GM13977 (cell line): ENCODE measurements around the gene ZXDC.

ENCODE experiments used
- DNase-seq: peaks from one replicate; pipeline ENCODE4 v3.0.0; 2012; ENCODE audit warnings: low spot score
- in situ Hi-C: fragments of 300-500 bp; cut with MboI; formaldehyde crosslinking; loops from one replicate; pipeline ENCODE4 v1.12.0; 2022; ENCODE audit warnings: low sequenced_read_pairs, low pct_unique_long_range_greater_than_20kb, mixed read lengths, inconsistent platforms; ENCODE audit not compliant: unreplicated experiment
- TF ChIP-seq, protein P1 (sequence below): IDR thresholded peaks from 2 replicates; pipeline ENCODE4 v1.5.1; 2012; ENCODE audit warnings: mild to moderate bottlenecking, control low read depth; ENCODE audit not compliant: insufficient read depth; ENCODE audit errors: extremely low read depth, missing control alignments

ZXDC gene

DNA sequence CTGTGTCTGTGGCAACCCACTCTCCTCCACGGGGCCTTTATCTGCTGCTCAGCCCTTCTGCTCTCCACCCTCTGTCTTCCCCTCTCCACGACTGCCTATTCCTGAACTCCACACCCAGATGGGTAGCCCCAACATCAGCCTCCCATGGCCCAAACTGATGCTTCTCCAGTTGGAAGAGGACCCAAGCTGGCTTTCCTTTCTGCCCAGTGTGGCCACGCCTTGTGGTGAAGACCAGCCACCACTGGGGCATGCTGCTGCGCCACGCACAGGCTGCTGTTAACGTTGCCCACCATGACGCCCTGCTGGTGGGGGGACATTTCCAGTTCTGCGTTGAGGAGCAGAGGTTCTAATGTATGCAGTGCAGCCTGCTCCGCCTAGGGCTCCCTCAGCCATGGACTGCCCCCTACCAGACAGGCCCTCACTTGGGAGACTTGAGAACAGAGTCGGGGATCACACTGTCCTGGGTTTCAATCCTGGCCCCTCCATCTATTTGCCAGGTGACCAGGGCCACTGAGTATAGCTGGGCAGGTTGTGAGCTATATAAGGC is 54.0 kb downstream of the ZXDC start:
- DNase-seq = no peak
- in situ Hi-C loops = no loop called here
- TF ChIP-seq, protein P1, sequence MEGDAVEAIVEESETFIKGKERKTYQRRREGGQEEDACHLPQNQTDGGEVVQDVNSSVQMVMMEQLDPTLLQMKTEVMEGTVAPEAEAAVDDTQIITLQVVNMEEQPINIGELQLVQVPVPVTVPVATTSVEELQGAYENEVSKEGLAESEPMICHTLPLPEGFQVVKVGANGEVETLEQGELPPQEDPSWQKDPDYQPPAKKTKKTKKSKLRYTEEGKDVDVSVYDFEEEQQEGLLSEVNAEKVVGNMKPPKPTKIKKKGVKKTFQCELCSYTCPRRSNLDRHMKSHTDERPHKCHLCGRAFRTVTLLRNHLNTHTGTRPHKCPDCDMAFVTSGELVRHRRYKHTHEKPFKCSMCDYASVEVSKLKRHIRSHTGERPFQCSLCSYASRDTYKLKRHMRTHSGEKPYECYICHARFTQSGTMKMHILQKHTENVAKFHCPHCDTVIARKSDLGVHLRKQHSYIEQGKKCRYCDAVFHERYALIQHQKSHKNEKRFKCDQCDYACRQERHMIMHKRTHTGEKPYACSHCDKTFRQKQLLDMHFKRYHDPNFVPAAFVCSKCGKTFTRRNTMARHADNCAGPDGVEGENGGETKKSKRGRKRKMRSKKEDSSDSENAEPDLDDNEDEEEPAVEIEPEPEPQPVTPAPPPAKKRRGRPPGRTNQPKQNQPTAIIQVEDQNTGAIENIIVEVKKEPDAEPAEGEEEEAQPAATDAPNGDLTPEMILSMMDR = no peak

DNA sequence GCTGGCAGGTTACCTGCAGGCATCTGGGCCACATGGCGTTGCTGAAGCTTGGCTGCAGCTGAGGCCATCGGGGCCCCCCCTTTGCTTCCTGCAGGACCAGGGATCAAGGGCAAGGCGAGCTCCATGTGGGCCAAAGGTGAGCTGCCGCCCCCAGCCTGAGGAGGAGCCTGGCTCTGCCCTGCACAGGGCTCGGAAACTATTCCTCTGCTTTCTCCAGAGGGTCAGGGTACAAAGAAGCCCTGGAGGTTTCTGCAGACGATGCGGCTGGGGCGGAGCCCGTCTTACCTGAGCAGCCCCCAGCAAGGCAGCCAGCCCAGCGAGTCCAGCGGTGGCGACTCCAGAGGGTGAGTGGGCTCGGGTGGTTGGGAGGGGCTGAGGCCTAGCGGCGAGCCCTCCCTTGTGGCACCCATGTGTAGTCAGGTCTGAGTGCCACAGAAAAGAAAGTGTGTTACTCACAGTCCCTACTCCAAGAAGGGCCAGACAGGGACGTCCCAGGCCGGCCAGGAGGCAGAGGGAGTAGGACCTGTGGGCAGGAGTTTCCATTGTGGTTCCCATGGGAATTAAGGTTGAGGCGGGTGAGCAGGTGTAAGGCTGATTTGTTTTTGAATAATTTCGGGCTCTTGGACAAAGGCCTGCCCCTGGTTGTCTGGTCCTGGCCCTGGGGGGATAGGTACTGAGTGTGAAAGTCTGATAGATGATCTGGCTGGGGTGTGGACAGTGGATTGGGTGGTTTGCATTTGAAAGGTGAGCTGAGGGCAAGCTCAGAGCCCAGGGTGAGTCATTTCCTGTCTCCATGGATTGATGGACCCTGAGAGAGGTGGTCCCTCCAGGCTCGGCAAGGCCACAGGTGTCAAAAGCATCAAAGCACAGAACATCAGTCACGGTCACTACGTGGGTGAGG is 55.6 kb downstream of the ZXDC start:
- no peak for DNase-seq
- TF ChIP-seq, protein P1 = no peak
- in situ Hi-C loops = no loop called here

DNA sequence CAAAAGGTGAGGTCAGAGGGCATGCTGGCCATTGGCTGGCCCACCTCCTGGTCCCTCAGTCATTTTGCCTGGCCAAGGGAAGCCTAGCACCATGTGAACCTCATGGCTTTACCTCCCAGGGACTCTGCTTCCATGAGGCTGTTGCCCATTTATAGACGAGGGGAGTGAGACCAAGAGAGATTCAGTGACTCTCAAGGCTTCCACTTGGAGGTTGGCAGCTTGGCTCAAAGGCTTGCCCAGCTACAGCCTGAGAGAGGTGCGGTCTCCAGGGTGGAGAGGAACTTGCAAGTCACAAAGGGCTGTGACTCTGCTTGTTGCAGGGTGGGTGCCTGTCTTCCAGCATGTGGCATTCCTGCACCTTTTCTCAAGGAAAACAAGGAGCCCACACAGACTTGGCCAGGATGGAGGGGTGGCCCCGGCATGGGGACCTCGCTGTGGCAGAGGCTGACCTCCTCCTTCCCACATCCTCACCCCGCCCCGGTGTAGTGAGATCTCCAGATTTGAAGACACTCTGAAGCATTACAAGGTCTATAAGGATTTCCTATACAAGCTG is 56.5 kb downstream of the ZXDC start:
- in situ Hi-C loops = no loop called here
- no peak for DNase-seq
- TF ChIP-seq, protein P1 = no peak

DNA sequence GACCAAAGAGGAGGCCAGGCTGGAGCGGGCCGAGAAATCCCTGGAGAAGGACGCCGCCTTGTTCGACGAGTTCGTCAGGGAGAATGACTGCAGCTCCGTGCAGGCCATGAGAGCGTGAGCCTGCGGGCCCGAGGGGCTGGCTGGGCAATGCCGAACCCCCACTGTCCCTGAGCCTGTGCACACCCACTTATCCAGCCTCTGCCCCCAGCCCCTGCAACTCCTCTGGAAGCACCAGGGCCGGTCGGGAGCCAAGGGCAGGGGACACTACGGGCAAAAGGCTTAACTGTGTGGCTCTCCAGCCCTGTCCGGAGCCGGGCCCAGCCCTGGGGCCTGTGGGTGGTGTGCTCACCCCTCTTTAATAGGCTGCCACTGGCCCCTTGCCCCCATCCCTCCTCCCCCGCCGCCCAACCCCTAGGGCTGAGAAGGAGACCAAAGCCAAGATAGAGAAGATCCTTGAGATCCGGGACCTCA is 57.0 kb downstream of the ZXDC start:
- in situ Hi-C loops = no loop called here
- DNase-seq = no peak
- TF ChIP-seq, protein P1 = no peak

DNA sequence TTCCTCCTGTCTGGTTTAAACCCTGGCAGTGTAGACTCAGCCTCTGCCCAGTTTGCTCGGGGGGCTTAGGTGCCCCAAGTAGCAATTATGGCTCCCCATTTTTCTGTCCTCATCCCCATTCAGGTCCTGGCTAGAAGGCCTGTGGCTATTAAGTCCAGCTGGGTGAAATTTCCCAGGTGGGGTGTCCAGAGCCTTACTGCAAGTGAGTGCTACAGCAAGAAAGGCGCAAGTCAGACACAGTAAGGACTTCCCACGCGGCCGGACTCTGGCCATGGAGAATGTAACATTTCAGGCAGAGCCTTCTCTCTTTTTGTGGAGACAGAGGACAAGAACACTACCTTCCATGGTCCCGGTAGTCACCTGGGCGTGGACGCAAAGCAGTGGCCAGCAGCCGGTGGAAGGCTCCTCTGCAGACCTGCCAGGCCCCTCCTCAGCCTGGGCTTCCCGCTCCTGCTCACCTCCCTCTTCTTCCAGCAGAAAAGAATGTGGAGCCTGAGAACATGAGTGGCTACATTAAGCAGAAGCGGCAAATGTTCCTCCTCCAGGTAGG is 57.6 kb downstream of the ZXDC start:
- TF ChIP-seq, protein P1 = no peak
- in situ Hi-C loops = no loop called here
- no peak for DNase-seq

DNA sequence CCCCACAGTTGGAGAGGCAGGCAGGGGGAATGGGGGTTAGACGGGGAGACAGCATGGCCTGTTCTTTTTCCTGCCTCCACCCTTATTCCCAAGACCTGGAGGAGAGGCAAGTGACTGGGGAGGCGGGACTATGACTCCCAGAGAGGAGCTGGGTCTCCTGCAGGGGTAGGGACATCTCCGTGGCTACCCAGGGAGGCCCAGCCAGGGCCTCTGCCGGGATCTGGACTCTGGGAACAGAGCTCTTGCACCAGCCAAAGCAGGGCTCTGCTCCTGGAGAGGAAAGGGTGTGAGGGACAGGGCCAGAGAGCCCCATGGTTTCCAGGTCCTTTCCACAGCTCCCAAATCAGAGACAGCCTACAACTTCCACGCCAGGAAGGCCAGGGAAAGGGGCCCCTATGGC is 58.2 kb downstream of the ZXDC start:
- in situ Hi-C loops = no loop called here
- no peak for DNase-seq
- TF ChIP-seq, protein P1 = no peak
